IMR-90 (cell line): Measurements from ENCODE around the gene PYCARD. TPM values are rescaled to one million over a fixed set of nuclear protein-coding genes. Genes with fewer than 3 reads are reported as not detected.

ENCODE experiments used
- ATAC-seq: fragments of 200-7000 bp; cut with Tn5 transposase; 2 replicates; pipeline ENCODE4 v1.9.1; 2020; ENCODE audit warnings: low read depth, mild to moderate bottlenecking, moderate library complexity
- BruUV-seq: library from RNA; stranded (reverse); fragments of 400-500 nt; replicated peaks from 2 replicates; lab custom pipeline; 2021; lab: Mats Ljungman, UMichigan
- CTCF ChIA-PET: fragments of 300-600 bp; formaldehyde crosslinking; extraction: SDS; loops from one replicate; lab custom pipeline; 2021; ENCODE audit warnings: antibody characterized with exemption; lab: Yijun Ruan, JAX
- POLR2A ChIA-PET: fragments of 300-600 bp; sonication (Branson Sonifier 250); formaldehyde crosslinking; loops from one replicate; lab custom pipeline; 2022; ENCODE audit warnings: antibody characterized with exemption; ENCODE audit not compliant: unreplicated experiment; lab: Charles Lee
- DNase-seq: peaks from one replicate; pipeline ENCODE4 v3.0.0; 2013
- H2AFZ ChIP-seq: replicated peaks from 2 replicates; pipeline ENCODE3; 2013; ENCODE audit warnings: low read length, mild to moderate bottlenecking; ENCODE audit not compliant: poor library complexity
- H2AK5ac ChIP-seq: 2 replicates; pipeline ENCODE4 v1.6.1; 2013; ENCODE audit warnings: low read depth, low read length, inconsistent platforms
- H2AK9ac ChIP-seq: replicated peaks from 2 replicates; pipeline ENCODE3; 2013; ENCODE audit warnings: mild to moderate bottlenecking, low read depth, low read length, moderate library complexity; ENCODE audit not compliant: poor library complexity
- H2BK120ac ChIP-seq: 2 replicates; pipeline ENCODE4 v1.6.1; 2013; ENCODE audit warnings: low read depth, low read length, inconsistent platforms
- H2BK15ac ChIP-seq: 3 replicates; pipeline ENCODE4 v1.6.1; 2013; ENCODE audit warnings: low read depth, low read length, inconsistent platforms
- H2BK20ac ChIP-seq: 2 replicates; pipeline ENCODE4 v1.6.1; 2013; ENCODE audit warnings: low read depth, mild to moderate bottlenecking, inconsistent platforms, low read length, moderate library complexity
- H2BK5ac ChIP-seq: 2 replicates; pipeline ENCODE4 v1.6.1; 2013; ENCODE audit warnings: mild to moderate bottlenecking, low read depth, low read length, inconsistent platforms; ENCODE audit not compliant: poor library complexity, severe bottlenecking
- H3K14ac ChIP-seq: replicated peaks from 2 replicates; pipeline ENCODE4 v1.6.1; 2013; ENCODE audit warnings: low read depth, low read length, inconsistent platforms
- H3K18ac ChIP-seq: 2 replicates; pipeline ENCODE4 v1.6.1; 2013; ENCODE audit warnings: low read depth, low read length, control low read depth
- H3K23ac ChIP-seq: 2 replicates; pipeline ENCODE4 v1.6.1; 2013; ENCODE audit warnings: low read depth, low read length, inconsistent platforms
- H3K27ac ChIP-seq: 2 replicates; pipeline ENCODE4 v1.5.1; 2013; ENCODE audit warnings: mild to moderate bottlenecking, control low read depth, low read length; ENCODE audit not compliant: insufficient read depth
- H3K27me3 ChIP-seq: 2 replicates; pipeline ENCODE4 v1.6.1; 2013; ENCODE audit warnings: low read length; ENCODE audit not compliant: control insufficient read depth, insufficient read depth
- H3K36me3 ChIP-seq: 2 replicates; pipeline ENCODE4 v1.6.1; 2013; ENCODE audit warnings: low read length, mixed read lengths; ENCODE audit not compliant: control insufficient read depth, insufficient read depth
- H3K4ac ChIP-seq: 2 replicates; pipeline ENCODE4 v1.6.1; 2013; ENCODE audit warnings: low read depth, low read length, inconsistent platforms
- H3K4me1 ChIP-seq: 2 replicates; pipeline ENCODE4 v1.6.1; 2013; ENCODE audit warnings: low read length, mixed read lengths; ENCODE audit not compliant: control insufficient read depth, insufficient read depth
- H3K4me2 ChIP-seq: 2 replicates; pipeline ENCODE4 v1.6.1; 2013; ENCODE audit warnings: low read depth, mild to moderate bottlenecking, control low read depth, low read length, moderate library complexity
- H3K4me3 ChIP-seq: 2 replicates; pipeline ENCODE4 v1.5.1; 2013; ENCODE audit warnings: low read depth, mild to moderate bottlenecking, control low read depth, low read length, moderate library complexity; ENCODE audit not compliant: insufficient read depth
- H3K56ac ChIP-seq: 2 replicates; pipeline ENCODE4 v1.6.1; 2013; ENCODE audit warnings: low read length, inconsistent platforms; ENCODE audit not compliant: insufficient read depth; ENCODE audit errors: extremely low read depth
- H3K79me1 ChIP-seq, 2 experiments: 2 replicates each; pipeline ENCODE4 v1.6.1; 2013; ENCODE audit warnings: low read length in 2 of 2, inconsistent platforms in 1 of 2, low read depth in 1 of 2
- H3K9ac ChIP-seq: 2 replicates; pipeline ENCODE4 v1.6.1; 2013; ENCODE audit warnings: low read depth, low read length, control low read depth
- H3K9me1 ChIP-seq: 2 replicates; pipeline ENCODE4 v1.6.1; 2013; ENCODE audit warnings: low read length, inconsistent platforms; ENCODE audit not compliant: insufficient read depth
- H3K9me3 ChIP-seq: 2 replicates; pipeline ENCODE4 v1.6.1; 2013; ENCODE audit warnings: low read length; ENCODE audit not compliant: control insufficient read depth, insufficient read depth
- H4K20me1 ChIP-seq: 2 replicates; pipeline ENCODE4 v1.6.1; 2013; ENCODE audit warnings: low read length, inconsistent platforms; ENCODE audit not compliant: insufficient read depth
- H4K5ac ChIP-seq: 2 replicates; pipeline ENCODE4 v1.6.1; 2013; ENCODE audit warnings: mild to moderate bottlenecking, low read depth, low read length, control low read depth
- H4K8ac ChIP-seq, 2 experiments: 2 replicates each; pipeline ENCODE4 v1.6.1; 2013; ENCODE audit warnings: low read depth in 2 of 2, low read length in 2 of 2, control low read depth in 1 of 2, inconsistent platforms in 1 of 2
- H4K91ac ChIP-seq: 2 replicates; pipeline ENCODE4 v1.6.1; 2013; ENCODE audit warnings: low read depth, low read length, inconsistent platforms; ENCODE audit not compliant: insufficient read depth
- BHLHE40 ChIP-seq: fragments of 150-350 bp; IDR thresholded peaks from 2 replicates; pipeline ENCODE4 v1.6.1; 2016; ENCODE audit warnings: mild to moderate bottlenecking, low read depth, low read length
- FOS ChIP-seq: fragments of 150-350 bp; IDR thresholded peaks from 2 replicates; pipeline ENCODE4 v1.6.1; 2016; ENCODE audit warnings: low read depth, low read length
- MAFK ChIP-seq: IDR thresholded peaks from 2 replicates; pipeline ENCODE4 v1.6.1; 2012; ENCODE audit warnings: low read depth, low read length, improper control_type of control experiment
- MAZ ChIP-seq: IDR thresholded peaks from 2 replicates; pipeline ENCODE4 v1.6.1; 2012; ENCODE audit warnings: low read depth, mild to moderate bottlenecking, low read length, improper control_type of control experiment, moderate library complexity, borderline replicate concordance
- MXI1 ChIP-seq: IDR thresholded peaks from 2 replicates; pipeline ENCODE4 v1.6.1; 2012; ENCODE audit warnings: low read depth, mild to moderate bottlenecking, low read length, moderate library complexity, borderline replicate concordance
- NFE2L2 ChIP-seq: fragments of 150-350 bp; IDR thresholded peaks from 2 replicates; pipeline ENCODE4 v1.6.1; 2016; ENCODE audit warnings: low read depth, mild to moderate bottlenecking, low read length
- POLR2A ChIP-seq: IDR thresholded peaks from 2 replicates; pipeline ENCODE4 v1.6.1; 2012; ENCODE audit warnings: mild to moderate bottlenecking, low read depth, low read length
- RAD21 ChIP-seq: IDR thresholded peaks from 2 replicates; pipeline ENCODE4 v1.6.1; 2012; ENCODE audit warnings: low read length, improper control_type of control experiment
- RCOR1 ChIP-seq: IDR thresholded peaks from 2 replicates; pipeline ENCODE4 v1.6.1; 2012; ENCODE audit warnings: mild to moderate bottlenecking, low read length, improper control_type of control experiment; ENCODE audit not compliant: insufficient replicate concordance
- SMC3 ChIP-seq: fragments of 150-350 bp; IDR thresholded peaks from 2 replicates; pipeline ENCODE4 v1.6.1; 2016; ENCODE audit warnings: low read depth, mild to moderate bottlenecking, antibody characterized with exemption, low read length, moderate library complexity
- WGBS, 2 experiments: methylation state at CpG; one replicate each; pipeline versions ENCODE4 v1.1.5 to v1.1.7; 2013; ENCODE audit warnings: missing lambda C conversion rate in 2 of 2; ENCODE audit not compliant: insufficient read length in 1 of 2; ENCODE audit errors: extremely low coverage in 2 of 2; 5-methylcytosine and 5-hydroxymethylcytosine counted together
- dilution Hi-C: fragments of 300-500 bp; cut with HindIII; formaldehyde crosslinking; loops from one replicate; pipeline ENCODE4 v1.14.3; 2018; ENCODE audit warnings: low sequenced_read_pairs; ENCODE audit not compliant: unreplicated experiment
- in situ Hi-C: fragments of 300-500 bp; cut with MboI; formaldehyde crosslinking; loops from 3 replicates; pipeline ENCODE4 v1.14.3; 2019; ENCODE audit warnings: low sequenced_read_pairs, inconsistent platforms, mixed read lengths
- intact Hi-C: fragments of 100-400 bp; cut with micrococcal nuclease; formaldehyde crosslinking; loops from 2 replicates; pipeline ENCODE4 v1.10.0; 2022
- polyA plus RNA-seq, 3 experiments: library from polyadenylated mRNA; depleted of rRNA; stranded (reverse); fragments of >200 nt; gene quantifications; 2 replicates each; pipeline ENCODE4 v1.2.3, GENCODE V29; 2012; ENCODE audit warnings: low replicate concordance in 1 of 3
- total RNA-seq: library from RNA; depleted of rRNA; stranded (reverse); fragments of >200 nt; gene quantifications from 2 replicates; pipeline ENCODE4 v1.2.3, GENCODE V29; 2012
- TF ChIP-seq, protein P1 (sequence below): fragments of 150-350 bp; IDR thresholded peaks from 2 replicates; pipeline ENCODE4 v1.6.1; 2016; ENCODE audit warnings: low read depth, mild to moderate bottlenecking, low read length, moderate library complexity, borderline replicate concordance
- TF ChIP-seq, protein P2 (sequence below): fragments of 150-350 bp; IDR thresholded peaks from 2 replicates; pipeline ENCODE4 v1.6.1; 2017; ENCODE audit warnings: mild to moderate bottlenecking, antibody characterized with exemption, low read length, low read depth
- TF ChIP-seq, protein P3 (sequence below): conservative IDR thresholded peaks from 2 replicates; pipeline ENCODE4 v1.5.1; 2012; ENCODE audit warnings: mild to moderate bottlenecking, low read depth, low read length, improper control_type of control experiment

PYCARD gene
- total and polyA plus RNA-seq, 2 of the 4 experiments (the other 2 are of a cell fraction): 10.2 to 20.5 TPM

DNA sequence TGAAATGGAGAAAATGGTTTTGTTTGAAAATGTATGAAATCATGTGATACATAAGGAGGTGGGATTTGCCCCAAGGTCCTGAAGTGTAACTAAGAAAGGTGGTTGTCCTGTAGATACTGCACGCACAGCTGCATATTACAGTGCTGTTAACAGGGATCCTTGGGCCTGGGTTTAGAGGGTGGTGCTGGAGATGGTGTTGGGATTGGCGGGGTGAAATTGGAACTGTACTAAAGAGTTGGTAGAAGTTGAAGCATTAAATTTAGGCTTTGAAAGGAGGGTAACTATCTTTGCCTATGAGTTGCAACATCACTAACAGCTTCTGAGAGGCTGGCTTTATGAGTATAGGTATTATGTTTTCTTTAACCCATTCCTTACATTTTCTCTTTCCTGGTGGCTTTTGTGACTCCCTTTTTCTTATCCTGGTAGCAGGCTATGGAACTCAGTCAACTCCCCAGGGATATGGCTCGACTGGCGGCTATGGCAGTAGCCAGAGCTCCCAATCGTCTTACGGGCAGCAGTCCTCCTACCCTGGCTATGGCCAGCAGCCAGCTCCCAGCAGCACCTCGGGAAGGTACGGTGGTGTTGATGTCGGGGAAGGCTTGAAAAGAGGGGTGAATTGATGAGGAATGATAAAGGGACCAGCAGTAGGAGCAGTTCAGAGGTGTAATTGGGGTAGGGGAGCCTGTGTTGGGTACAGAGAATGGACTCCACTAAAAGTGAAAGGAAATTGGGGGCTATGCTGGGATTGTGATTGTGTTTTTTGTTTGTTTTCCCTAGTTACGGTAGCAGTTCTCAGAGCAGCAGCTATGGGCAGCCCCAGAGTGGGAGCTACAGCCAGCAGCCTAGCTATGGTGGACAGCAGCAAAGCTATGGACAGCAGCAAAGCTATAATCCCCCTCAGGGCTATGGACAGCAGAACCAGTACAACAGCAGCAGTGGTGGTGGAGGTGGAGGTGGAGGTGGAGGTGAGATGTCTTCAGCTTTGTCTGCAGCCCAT, 18.8 kb downstream of the PYCARD start:
- CTCF ChIA-PET: interaction anchor here (0.7 kb wide), 1 partner anchor 41 kb away, joined by 8 read pairs; no protein-coding TSS in a partner anchor
- TF ChIP-seq RAD21 (no peak), MAZ (no peak), RCOR1 (no peak), FOS (no peak), POLR2A (no peak), MAFK (no peak), NFE2L2 (no peak), MXI1 (no peak), SMC3 (no peak), BHLHE40 (no peak)
- TF ChIP-seq, protein P1, sequence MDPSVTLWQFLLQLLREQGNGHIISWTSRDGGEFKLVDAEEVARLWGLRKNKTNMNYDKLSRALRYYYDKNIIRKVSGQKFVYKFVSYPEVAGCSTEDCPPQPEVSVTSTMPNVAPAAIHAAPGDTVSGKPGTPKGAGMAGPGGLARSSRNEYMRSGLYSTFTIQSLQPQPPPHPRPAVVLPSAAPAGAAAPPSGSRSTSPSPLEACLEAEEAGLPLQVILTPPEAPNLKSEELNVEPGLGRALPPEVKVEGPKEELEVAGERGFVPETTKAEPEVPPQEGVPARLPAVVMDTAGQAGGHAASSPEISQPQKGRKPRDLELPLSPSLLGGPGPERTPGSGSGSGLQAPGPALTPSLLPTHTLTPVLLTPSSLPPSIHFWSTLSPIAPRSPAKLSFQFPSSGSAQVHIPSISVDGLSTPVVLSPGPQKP: no peak
- TF ChIP-seq, protein P2, sequence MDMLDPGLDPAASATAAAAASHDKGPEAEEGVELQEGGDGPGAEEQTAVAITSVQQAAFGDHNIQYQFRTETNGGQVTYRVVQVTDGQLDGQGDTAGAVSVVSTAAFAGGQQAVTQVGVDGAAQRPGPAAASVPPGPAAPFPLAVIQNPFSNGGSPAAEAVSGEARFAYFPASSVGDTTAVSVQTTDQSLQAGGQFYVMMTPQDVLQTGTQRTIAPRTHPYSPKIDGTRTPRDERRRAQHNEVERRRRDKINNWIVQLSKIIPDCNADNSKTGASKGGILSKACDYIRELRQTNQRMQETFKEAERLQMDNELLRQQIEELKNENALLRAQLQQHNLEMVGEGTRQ: no peak
- TF ChIP-seq, protein P3, sequence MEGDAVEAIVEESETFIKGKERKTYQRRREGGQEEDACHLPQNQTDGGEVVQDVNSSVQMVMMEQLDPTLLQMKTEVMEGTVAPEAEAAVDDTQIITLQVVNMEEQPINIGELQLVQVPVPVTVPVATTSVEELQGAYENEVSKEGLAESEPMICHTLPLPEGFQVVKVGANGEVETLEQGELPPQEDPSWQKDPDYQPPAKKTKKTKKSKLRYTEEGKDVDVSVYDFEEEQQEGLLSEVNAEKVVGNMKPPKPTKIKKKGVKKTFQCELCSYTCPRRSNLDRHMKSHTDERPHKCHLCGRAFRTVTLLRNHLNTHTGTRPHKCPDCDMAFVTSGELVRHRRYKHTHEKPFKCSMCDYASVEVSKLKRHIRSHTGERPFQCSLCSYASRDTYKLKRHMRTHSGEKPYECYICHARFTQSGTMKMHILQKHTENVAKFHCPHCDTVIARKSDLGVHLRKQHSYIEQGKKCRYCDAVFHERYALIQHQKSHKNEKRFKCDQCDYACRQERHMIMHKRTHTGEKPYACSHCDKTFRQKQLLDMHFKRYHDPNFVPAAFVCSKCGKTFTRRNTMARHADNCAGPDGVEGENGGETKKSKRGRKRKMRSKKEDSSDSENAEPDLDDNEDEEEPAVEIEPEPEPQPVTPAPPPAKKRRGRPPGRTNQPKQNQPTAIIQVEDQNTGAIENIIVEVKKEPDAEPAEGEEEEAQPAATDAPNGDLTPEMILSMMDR: no peak

More for the DNA sequence above, 18.8 kb downstream of the PYCARD start:
- H2AK5ac ChIP-seq: no peak overlapping the region
- H3K9me3 ChIP-seq: no peaks in the 10 kb centered on the region
- H3K23ac ChIP-seq: 0 out of 2 replicates have a peak overlapping the region, but pooled peaks have one; percentile 9
- H3K4me1 ChIP-seq: peaks cover 6% of the 10 kb centered on the region; the same call in 1 of the 2 replicates
- no peak overlapping the region for H3K56ac ChIP-seq
- H4K91ac ChIP-seq: no peak overlapping the region
- H3K18ac ChIP-seq: no peak overlapping the region
- POLR2A ChIA-PET: interaction anchor here (0.5 kb wide), 1 partner anchor 203 kb away, joined by 14 read pairs; no protein-coding TSS in a partner anchor
- H3K4me2 ChIP-seq: peak overlapping the region; percentile 32; the same call in 1 of the 2 replicates
- H4K20me1 ChIP-seq: peaks cover 91% of the 10 kb centered on the region
- no peak for ATAC-seq
- H3K9me1 ChIP-seq: peaks cover 9% of the 10 kb centered on the region
- peaks cover 30 to 70% of the 10 kb centered on the region in 2 experiments for H3K79me1 ChIP-seq
- no peak overlapping the region for H4K8ac ChIP-seq
- no peak overlapping the region for H2BK20ac ChIP-seq
- H3K14ac ChIP-seq: no peak overlapping the region
- WGBS, 2 experiments: 89% methylated on average over 3 of the region's 10 CpGs; no CpG with 5 or more reads in 1 of the 2 experiments
- no peak overlapping the region for H2AFZ ChIP-seq
- no peak overlapping the region for H3K9ac ChIP-seq
- H2AK9ac ChIP-seq: no peak overlapping the region
- in situ Hi-C loops: no loop called here
- no peak overlapping the region for H3K27ac ChIP-seq
- H2BK15ac ChIP-seq: no peak overlapping the region
- no peak overlapping the region for H3K4ac ChIP-seq
- H2BK5ac ChIP-seq: no peak overlapping the region
- peak overlapping the region; percentile 42; the same call in 1 of the 2 replicates for H2BK120ac ChIP-seq
- peaks cover 63% of the 10 kb centered on the region for H3K36me3 ChIP-seq
- H3K4me3 ChIP-seq: no peak overlapping the region
- H4K5ac ChIP-seq: no peak overlapping the region
- intact Hi-C loops: loop anchor here (10.0 kb wide), 1 partner anchor 691 kb away; the partner anchor contains the start of gene ZNF267
- dilution Hi-C loops: no loop called here
- BruUV-seq: no TSS peak
- no peak for DNase-seq
- H3K27me3 ChIP-seq: no peaks in the 10 kb centered on the region
